Kidney epithelial cell (primary cell): ENCODE results near the gene SIX3. TPM values are rescaled to one million over a fixed set of nuclear protein-coding genes. Genes with fewer than 3 reads are reported as not detected.

Source experiments
- DNase-seq: peaks from one replicate; pipeline ENCODE4 v3.0.0-alpha.2; 2010; ENCODE audit warnings: low read depth
- H3K27me3 ChIP-seq: 2 replicates; pipeline ENCODE4 v1.6.0; 2011; ENCODE audit warnings: low read length; ENCODE audit not compliant: control insufficient read depth, insufficient read depth
- H3K36me3 ChIP-seq: 2 replicates; pipeline ENCODE4 v1.5.1; 2011; ENCODE audit warnings: low read length; ENCODE audit not compliant: control insufficient read depth, insufficient read depth
- H3K4me3 ChIP-seq: 2 replicates; pipeline ENCODE4 v1.5.1; 2011; ENCODE audit warnings: low read depth, mild to moderate bottlenecking, control low read depth, low read length
- total RNA-seq: library from RNA; depleted of rRNA; stranded (reverse); fragments of >200 nt; gene quantifications from 2 replicates; pipeline ENCODE4 v1.2.3, GENCODE V29; 2015
- TF ChIP-seq, protein P1 (sequence below): IDR thresholded peaks from 2 replicates; pipeline ENCODE4 v1.5.1; 2011; ENCODE audit warnings: mild to moderate bottlenecking, moderate library complexity, low read length, control low read depth, inconsistent platforms; ENCODE audit not compliant: insufficient read depth, poor library complexity, severe bottlenecking

SIX3 gene
- total RNA-seq, 1 donor from 2014 or later, result not detected

DNA sequence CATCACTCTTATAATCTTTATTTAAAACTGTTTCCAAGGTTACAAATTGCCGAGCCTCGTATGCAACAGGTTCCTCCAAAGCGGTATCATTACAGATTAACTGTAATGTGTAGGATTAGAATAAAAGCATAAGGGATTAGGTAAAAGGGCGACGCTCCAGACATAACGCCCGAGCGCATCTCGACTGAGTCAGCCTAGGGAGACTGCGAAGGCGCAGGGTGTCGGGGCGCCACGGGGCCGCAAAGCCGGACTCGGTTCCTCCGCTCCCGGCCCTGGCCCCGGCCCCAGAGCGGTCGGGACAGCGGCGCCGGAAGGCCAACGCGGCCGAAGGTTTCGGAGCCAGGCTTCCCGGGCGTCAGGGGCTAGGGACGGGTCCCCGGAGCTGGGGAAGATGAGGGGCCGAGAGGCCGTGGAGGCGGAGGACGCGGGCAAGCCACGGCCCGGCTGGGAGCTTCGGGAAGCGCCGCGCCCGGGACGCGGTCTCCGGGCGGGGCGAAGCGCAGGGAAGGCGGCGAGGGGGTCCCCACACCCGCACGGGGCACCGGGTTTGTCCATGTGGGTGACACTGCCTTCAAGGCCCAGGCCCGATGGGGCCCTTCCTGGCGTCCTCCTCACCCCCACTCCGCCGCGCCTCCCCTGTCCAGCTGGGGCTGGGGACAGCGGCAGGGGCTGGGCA is 12.9 kb upstream of the SIX3 start:
- no peaks in the 10 kb centered on the region for H3K36me3 ChIP-seq
- H3K27me3 ChIP-seq, result peaks cover 78% of the 10 kb centered on the region
- no peak overlapping the region for H3K4me3 ChIP-seq
- DNase-seq, result no peak
- TF ChIP-seq, protein P1, sequence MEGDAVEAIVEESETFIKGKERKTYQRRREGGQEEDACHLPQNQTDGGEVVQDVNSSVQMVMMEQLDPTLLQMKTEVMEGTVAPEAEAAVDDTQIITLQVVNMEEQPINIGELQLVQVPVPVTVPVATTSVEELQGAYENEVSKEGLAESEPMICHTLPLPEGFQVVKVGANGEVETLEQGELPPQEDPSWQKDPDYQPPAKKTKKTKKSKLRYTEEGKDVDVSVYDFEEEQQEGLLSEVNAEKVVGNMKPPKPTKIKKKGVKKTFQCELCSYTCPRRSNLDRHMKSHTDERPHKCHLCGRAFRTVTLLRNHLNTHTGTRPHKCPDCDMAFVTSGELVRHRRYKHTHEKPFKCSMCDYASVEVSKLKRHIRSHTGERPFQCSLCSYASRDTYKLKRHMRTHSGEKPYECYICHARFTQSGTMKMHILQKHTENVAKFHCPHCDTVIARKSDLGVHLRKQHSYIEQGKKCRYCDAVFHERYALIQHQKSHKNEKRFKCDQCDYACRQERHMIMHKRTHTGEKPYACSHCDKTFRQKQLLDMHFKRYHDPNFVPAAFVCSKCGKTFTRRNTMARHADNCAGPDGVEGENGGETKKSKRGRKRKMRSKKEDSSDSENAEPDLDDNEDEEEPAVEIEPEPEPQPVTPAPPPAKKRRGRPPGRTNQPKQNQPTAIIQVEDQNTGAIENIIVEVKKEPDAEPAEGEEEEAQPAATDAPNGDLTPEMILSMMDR, result no peak

GRCh38 chr2:44929159-44929734 is 12.3 kb upstream of the SIX3 start:
- Histone ChIP-seq H3K27me3 (peaks cover 82% of the 10 kb centered on the region), H3K36me3 (no peaks in the 10 kb centered on the region), H3K4me3 (no peak overlapping the region)
- TF ChIP-seq, protein P1, result no peak
- DNase-seq, result no peak

DNA sequence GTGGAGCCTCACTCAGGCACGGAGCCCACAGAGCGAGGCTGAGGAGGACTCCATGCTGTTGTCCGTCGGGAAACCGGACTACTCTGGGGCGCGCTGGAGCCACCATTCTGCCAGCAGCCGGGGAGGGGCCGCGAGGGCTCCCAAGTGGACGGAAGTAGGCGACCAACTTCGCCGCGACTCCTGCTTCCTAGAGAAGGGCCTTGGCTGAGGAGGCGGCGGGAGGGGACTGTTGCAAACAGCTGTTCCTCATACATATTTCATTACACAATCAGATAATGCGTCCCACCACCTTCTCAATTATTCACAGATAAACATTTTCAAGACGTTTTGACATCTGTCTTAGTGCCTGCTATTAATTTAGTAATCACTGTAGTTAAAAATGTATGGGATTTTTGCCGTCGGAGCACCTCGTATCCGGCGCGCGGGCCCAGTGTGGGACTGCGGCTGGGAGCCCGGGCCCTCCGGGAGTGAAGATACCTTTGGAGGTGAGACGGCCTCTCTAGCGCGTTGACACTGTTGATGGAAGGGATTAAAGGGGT is 11.7 kb upstream of the SIX3 start:
- Histone ChIP-seq H3K27me3 (peaks cover 87% of the 10 kb centered on the region), H3K4me3 (no peak overlapping the region), H3K36me3 (no peaks in the 10 kb centered on the region)
- TF ChIP-seq, protein P1, result no peak
- DNase-seq, result no peak

DNA sequence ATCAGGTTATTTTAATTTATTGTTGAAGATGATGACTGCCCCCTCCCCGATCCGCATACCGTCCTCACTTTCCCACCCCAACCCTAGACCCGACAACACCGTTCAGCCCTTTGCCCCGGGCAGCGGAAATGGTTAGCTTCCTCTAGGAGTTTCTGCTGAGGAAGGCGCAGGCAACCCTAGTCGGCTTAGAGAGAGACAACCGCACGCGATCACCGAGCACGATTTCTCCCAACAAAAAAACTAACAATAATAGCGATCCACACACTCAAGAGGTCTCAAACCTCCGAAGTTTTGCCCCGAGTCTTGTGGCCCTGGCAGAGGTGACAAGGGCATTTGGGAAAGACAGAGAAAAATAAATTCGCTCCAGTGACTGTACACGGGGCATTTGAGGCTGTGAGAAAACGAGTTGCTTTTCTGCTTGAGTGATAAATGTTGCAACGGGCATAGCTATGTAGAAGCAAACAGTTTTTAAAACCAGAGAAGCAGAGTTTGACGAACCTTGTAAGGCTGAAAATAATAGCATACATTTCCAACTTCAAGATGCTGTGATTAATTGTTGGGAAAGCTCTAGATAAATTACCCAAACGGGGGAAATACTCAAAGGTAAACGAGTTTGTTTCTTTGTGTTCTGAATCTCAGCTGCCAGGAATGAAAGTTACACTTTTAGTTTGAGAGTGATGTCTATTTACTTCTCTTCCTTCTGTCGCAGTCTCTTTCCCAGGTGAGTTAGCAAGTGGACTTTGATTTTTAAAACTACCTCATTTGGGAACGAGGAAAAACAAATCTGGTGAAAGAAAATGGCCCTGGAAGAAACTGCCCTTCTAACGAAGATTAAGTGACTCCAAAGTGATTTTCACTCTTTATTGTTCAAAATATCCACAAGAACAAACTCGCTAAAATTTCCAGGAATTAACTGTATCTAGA is 11.0 kb upstream of the SIX3 start:
- TF ChIP-seq, protein P1, result no peak
- peaks cover 88% of the 10 kb centered on the region for H3K27me3 ChIP-seq
- no peak overlapping the region for H3K4me3 ChIP-seq
- H3K36me3 ChIP-seq, result no peaks in the 10 kb centered on the region
- DNase-seq, result no peak

- no peaks in the 10 kb centered on the region for H3K36me3 ChIP-seq
- DNase-seq, result no peak
- peaks cover 88% of the 10 kb centered on the region for H3K27me3 ChIP-seq
- TF ChIP-seq, protein P1, result no peak
- no peak overlapping the region for H3K4me3 ChIP-seq
These were observed 10.2 kb upstream of the SIX3 start for GRCh38 chr2:44931198-44931780.
